PC-3 (cell line): Measurements from ENCODE around the gene MED17.

Experiments
- CTCF ChIP-seq: fragments of 300-600 bp; sonication (generic); conservative IDR thresholded peaks from 2 replicates; pipeline ENCODE4 v1.5.1; 2017; ENCODE audit warnings: antibody characterized with exemption, low read depth, mild to moderate bottlenecking, low read length
- EZH2 ChIP-seq: fragments of 300-600 bp; sonication (generic); IDR thresholded peaks from one replicate; pipeline ENCODE4 v1.6.1; 2017; ENCODE audit warnings: antibody characterized with exemption, mild to moderate bottlenecking, low read length; ENCODE audit not compliant: unreplicated experiment

GRCh38 chr11:93775289-93775688 lies 8.8 kb upstream of the MED17 start:
- peak; percentile 69 for TF ChIP-seq CTCF
- TF ChIP-seq EZH2: no peak
